ENCODE measurements around the gene LONP1.

DNA sequence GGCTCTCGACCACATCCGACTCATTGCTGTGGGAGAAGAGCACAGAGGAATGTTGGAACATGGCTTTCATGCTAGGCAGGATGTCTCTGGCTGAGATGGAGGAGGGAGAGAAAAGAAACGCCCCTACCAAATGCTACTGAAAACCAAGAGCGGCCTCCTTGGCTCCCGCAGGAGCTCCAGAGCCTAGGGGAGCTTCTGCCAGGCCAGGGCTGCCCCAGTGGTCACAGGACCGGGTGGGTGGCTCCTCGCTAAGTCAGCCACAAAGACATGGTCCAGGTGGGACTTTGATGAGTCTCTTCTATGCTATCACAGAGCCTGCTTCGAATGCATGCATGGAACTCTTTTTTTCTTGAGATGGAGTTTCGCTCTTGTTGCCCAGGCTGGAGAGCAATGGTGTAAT lies 6.7 kb downstream of the LONP1 start:
- TF ChIP-seq, protein P1, sequence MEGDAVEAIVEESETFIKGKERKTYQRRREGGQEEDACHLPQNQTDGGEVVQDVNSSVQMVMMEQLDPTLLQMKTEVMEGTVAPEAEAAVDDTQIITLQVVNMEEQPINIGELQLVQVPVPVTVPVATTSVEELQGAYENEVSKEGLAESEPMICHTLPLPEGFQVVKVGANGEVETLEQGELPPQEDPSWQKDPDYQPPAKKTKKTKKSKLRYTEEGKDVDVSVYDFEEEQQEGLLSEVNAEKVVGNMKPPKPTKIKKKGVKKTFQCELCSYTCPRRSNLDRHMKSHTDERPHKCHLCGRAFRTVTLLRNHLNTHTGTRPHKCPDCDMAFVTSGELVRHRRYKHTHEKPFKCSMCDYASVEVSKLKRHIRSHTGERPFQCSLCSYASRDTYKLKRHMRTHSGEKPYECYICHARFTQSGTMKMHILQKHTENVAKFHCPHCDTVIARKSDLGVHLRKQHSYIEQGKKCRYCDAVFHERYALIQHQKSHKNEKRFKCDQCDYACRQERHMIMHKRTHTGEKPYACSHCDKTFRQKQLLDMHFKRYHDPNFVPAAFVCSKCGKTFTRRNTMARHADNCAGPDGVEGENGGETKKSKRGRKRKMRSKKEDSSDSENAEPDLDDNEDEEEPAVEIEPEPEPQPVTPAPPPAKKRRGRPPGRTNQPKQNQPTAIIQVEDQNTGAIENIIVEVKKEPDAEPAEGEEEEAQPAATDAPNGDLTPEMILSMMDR (IDR thresholded peaks at IDR 0.05): no peak
- TF ChIP-seq POLR2A (IDR thresholded peaks at IDR 0.05) (no peak), POLR2AphosphoS5 (IDR thresholded peaks at IDR 0.05) (no peak), EP300 (IDR thresholded peaks at IDR 0.05) (no peak)
